ENCODE data around the gene MAP2K7. TPM values are rescaled to one million over a fixed set of nuclear protein-coding genes. Genes with fewer than 3 reads are reported as not detected.

Gene MAP2K7
- total RNA-seq, 2 donors from 2014 or later: 40.2 to 40.3 TPM

DNA sequence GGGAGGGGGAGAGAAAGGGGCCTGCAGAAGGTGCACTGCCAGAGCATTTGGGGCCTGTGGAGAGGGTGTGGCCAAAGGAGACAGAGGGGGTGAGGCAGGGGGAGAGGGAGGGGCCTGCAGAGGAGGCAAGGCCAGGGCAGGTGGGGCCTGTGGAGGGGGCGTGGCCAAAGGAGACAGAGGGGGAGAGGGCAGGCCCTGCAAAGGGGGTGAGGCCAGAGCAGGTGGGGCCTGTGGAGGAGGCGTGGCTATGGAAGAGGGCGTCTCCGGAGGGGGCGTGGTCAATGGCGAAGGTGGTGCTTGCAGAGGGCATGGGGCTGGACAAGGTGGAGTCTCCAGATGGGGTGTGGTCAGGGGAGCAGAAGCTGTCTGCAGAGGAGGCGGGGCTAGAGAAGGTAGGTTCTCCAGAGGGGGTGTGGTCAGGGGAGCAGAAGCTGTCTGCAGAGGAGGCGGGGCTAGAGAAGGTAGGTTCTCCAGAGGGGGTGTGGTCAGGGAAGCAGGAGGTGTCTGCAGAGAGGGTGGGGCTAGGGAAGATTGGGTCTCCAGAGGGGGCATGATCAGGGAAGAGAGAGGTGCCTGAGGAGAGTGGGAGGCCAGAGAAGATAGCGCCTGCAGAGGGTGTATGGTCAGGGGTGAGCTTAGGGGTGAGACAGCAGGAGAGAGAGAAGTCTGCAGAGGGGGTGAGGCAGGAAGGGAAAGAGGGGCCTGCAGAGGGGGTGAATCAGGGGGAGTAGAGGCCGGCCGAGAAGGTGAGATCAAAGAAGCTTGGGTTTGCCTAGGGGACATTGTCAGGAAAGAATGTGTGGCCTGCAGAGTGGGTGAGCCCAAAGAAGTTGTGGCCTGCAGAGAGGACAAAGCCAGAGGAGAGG, 32.9 kb upstream of the MAP2K7 start:
- peaks cover 37% of the 10 kb centered on the region for H3K27me3 Mint-ChIP-seq (ENCODE audit: low read depth)
- DNase-seq (peak; percentile 81 to 88), ATAC-seq (replicated peaks in 1 of 2) (peak; percentile 4 to 11)
- H3K9me3 Mint-ChIP-seq: no peaks in the 10 kb centered on the region
- peaks cover 40% of the 10 kb centered on the region for H3K4me1 Mint-ChIP-seq (ENCODE audit: low read depth)
- no peaks in the 10 kb centered on the region for H3K36me3 Mint-ChIP-seq (ENCODE audit: insufficient read depth in 2 of 2)
- no peak overlapping the region for H3K27ac Mint-ChIP-seq
- H3K4me3 Mint-ChIP-seq: peak overlapping the region; percentile 65 to 69

GRCh38 chr19:7871437-7872305, 32.0 kb upstream of the MAP2K7 start:
- peak; percentile 93 to 96 for DNase-seq
- Mint-ChIP-seq H3K9me3 (no peaks in the 10 kb centered on the region), H3K4me3 (peak overlapping the region; percentile 31 to 65), H3K4me1 (ENCODE audit: low read depth) (peaks cover 40% of the 10 kb centered on the region), H3K27ac (no peak overlapping the region), H3K36me3 (ENCODE audit: insufficient read depth in 2 of 2) (no peaks in the 10 kb centered on the region), H3K27me3 (ENCODE audit: low read depth) (peaks cover 36% of the 10 kb centered on the region)
- peak; percentile 8 to 11 for ATAC-seq (replicated peaks in 1 of 2)

- ATAC-seq (replicated peaks in 1 of 2) (no peak), DNase-seq (no peak)
- Mint-ChIP-seq H3K36me3 (ENCODE audit: insufficient read depth in 2 of 2) (no peaks in the 10 kb centered on the region), H3K27me3 (ENCODE audit: low read depth) (peaks cover 27% of the 10 kb centered on the region), H3K4me1 (ENCODE audit: low read depth) (peaks cover 40% of the 10 kb centered on the region), H3K4me3 (peak overlapping the region; percentile 44 to 65), H3K27ac (no peak overlapping the region), H3K9me3 (no peaks in the 10 kb centered on the region)
Observed at GRCh38 chr19:7872306-7873204, 31.1 kb upstream of the MAP2K7 start.

DNA sequence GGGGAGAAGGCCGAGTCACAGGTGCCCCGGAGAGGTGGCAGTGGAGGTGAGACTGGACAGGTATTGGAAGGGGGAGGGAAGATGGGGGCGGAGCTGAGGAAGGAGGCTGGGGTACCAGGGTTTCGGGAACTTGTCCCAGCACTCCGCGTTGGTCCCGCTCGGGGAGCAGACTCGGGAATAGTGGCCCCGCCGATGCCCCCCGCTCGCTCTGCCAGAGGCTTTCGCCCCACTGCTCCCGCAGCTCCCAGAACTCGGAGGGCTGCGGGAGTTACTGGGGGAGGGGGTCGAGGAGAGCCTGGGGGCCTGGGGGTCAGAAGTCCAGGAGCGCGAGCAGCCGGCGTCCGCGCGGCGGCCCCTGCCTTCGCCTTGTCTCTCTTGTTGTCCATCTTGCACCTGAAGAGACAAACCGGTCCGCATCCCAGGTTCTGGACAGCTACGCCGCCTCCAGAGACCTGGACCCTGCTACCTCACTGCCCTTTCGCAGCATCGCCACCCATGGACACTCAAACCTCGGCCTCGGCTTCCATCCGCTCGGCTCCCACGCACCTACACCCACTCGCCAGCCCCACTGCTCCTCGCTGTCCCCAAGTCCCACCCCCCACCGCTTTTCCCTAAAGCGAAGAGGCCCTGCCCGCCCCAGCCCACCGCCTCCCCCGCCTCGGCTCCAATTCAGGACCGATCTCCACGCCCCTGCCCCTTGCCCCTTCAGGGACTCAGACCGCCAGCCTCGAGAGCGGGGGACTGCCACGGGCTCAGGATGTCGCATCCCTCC, 30.2 kb upstream of the MAP2K7 start:
- no peak for DNase-seq
- peaks cover 38% of the 10 kb centered on the region for H3K4me1 Mint-ChIP-seq (ENCODE audit: low read depth)
- ATAC-seq (replicated peaks in 1 of 2): no peak
- peaks cover 24% of the 10 kb centered on the region for H3K27me3 Mint-ChIP-seq (ENCODE audit: low read depth)
- H3K9me3 Mint-ChIP-seq: no peaks in the 10 kb centered on the region
- H3K36me3 Mint-ChIP-seq (ENCODE audit: insufficient read depth in 2 of 2): no peaks in the 10 kb centered on the region
- peak overlapping the region; percentile 81 to 85 for H3K4me3 Mint-ChIP-seq
- H3K27ac Mint-ChIP-seq: no peak overlapping the region

- DNase-seq (peak; percentile 38 to 54), ATAC-seq (replicated peaks in 1 of 2) (peak in 1 of 2 donors; percentile 13)
- Mint-ChIP-seq H3K9me3 (no peaks in the 10 kb centered on the region), H3K27ac (no peak within 1 kb of the TSS), H3K36me3 (ENCODE audit: insufficient read depth in 2 of 2) (no peaks in the 10 kb centered on the region), H3K4me3 (peak within 1 kb of the TSS; percentile 81 to 85), H3K4me1 (ENCODE audit: low read depth) (peaks cover 32% of the 10 kb centered on the region), H3K27me3 (ENCODE audit: low read depth) (peaks cover 24% of the 10 kb centered on the region)
Observed at GRCh38 chr19:7874076-7874896, 29.4 kb upstream of the MAP2K7 start, which contains the start of gene PRR36. TSS of gene PRR36 (minus strand) at chr19:7874390. CDS start at chr19:7873689, 701 bp downstream.

DNA sequence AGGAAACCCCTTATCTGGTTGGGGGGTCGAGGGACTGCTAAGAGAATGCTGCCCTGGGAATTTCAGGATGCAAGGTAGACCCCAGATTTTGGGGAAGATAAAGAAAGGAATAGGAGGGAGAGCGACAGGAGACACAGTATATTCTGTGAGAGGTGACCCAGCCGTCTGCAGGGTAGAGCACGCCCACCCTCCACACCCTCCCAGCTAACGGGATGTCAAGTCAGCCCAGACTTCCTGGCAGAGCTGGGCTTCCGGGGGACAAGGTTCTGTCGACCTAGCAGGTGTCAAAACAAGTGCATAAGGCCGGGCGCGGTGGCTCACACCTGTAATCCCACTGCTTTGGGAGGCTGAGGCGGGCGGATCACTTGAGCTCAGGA, 28.8 kb upstream of the MAP2K7 start:
- peaks cover 31% of the 10 kb centered on the region for H3K4me1 Mint-ChIP-seq (ENCODE audit: low read depth)
- H3K27ac Mint-ChIP-seq: no peak overlapping the region
- DNase-seq (no peak), ATAC-seq (replicated peaks in 1 of 2) (no peak)
- peak overlapping the region; percentile 67 to 77 for H3K4me3 Mint-ChIP-seq
- no peaks in the 10 kb centered on the region for H3K9me3 Mint-ChIP-seq
- H3K27me3 Mint-ChIP-seq (ENCODE audit: low read depth): peaks cover 24% of the 10 kb centered on the region
- H3K36me3 Mint-ChIP-seq (ENCODE audit: insufficient read depth in 2 of 2): no peaks in the 10 kb centered on the region

- Mint-ChIP-seq H3K27me3 (ENCODE audit: low read depth) (peaks cover 11% of the 10 kb centered on the region), H3K4me3 (no peak overlapping the region), H3K9me3 (peaks cover 0 to 3% of the 10 kb centered on the region in 2 donors), H3K4me1 (ENCODE audit: low read depth) (peaks cover 9% of the 10 kb centered on the region), H3K27ac (no peak overlapping the region), H3K36me3 (ENCODE audit: insufficient read depth in 2 of 2) (no peaks in the 10 kb centered on the region)
- ATAC-seq (replicated peaks in 1 of 2) (no peak), DNase-seq (no peak)
Observed at GRCh38 chr19:7877249-7877836, 26.3 kb upstream of the MAP2K7 start.

- Mint-ChIP-seq H3K27ac (no peak overlapping the region), H3K27me3 (ENCODE audit: low read depth) (no peaks in the 10 kb centered on the region), H3K9me3 (peaks cover 0 to 3% of the 10 kb centered on the region in 2 donors), H3K36me3 (ENCODE audit: insufficient read depth in 2 of 2) (no peaks in the 10 kb centered on the region), H3K4me3 (no peak overlapping the region), H3K4me1 (ENCODE audit: low read depth) (peaks cover 4% of the 10 kb centered on the region)
- DNase-seq: no peak
- peak; percentile 27 to 68 for ATAC-seq (replicated peaks in 1 of 2)
Observed at GRCh38 chr19:7879111-7879807, 24.4 kb upstream of the MAP2K7 start.

DNA sequence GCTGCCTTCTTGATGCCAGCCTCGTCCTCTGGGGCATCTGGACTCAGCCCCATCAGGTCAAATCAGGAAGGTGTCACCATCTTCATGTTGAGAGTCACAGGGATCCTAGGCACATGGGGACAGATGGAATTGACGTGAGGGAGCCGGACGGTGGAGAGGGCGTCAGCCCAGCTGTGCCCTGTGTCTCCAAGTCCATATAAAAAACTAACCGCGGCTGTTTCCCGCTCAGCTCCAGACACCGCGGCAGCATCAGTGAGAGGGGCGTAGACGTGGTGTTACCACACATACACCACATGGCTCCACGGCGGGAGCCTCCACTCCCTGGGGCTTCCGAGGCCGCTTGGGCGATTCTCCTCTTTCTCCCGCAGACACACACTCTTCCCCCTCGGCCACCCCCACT, 23.8 kb upstream of the MAP2K7 start:
- Mint-ChIP-seq H3K9me3 (peaks cover 0 to 3% of the 10 kb centered on the region in 2 donors), H3K27me3 (ENCODE audit: low read depth) (no peaks in the 10 kb centered on the region), H3K27ac (no peak overlapping the region), H3K36me3 (ENCODE audit: insufficient read depth in 2 of 2) (no peaks in the 10 kb centered on the region), H3K4me3 (no peak overlapping the region), H3K4me1 (ENCODE audit: low read depth) (peaks cover under 1% of the 10 kb centered on the region)
- ATAC-seq (replicated peaks in 1 of 2) (peak; percentile 48 to 75), DNase-seq (no peak)

DNA sequence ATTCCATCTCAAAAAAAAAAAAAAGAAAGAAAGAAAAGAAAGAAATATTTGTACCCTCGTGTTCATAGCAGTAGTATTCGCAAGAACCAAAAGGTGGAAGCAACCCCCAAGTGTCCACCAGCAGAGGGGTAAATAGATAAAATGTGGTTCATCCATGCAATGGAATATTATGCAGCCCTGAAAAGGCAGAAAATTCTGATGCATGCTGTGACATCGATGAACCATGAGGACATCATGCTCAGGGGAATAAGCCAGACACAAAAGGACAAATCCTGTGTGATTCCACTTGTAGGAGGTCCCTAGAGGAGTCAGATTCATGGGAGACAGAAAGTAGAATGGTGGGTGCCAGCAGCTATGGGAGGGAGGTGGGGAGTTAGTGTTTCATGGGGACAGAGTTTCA, 21.8 kb upstream of the MAP2K7 start:
- Mint-ChIP-seq H3K27me3 (ENCODE audit: low read depth) (no peaks in the 10 kb centered on the region), H3K27ac (no peak overlapping the region), H3K9me3 (peaks cover 0 to 3% of the 10 kb centered on the region in 2 donors), H3K4me3 (no peak overlapping the region), H3K36me3 (ENCODE audit: insufficient read depth in 2 of 2) (no peaks in the 10 kb centered on the region), H3K4me1 (ENCODE audit: low read depth) (no peaks in the 10 kb centered on the region)
- ATAC-seq (replicated peaks in 1 of 2): no peak
- DNase-seq: no peak

- Mint-ChIP-seq H3K9me3 (peaks cover 0 to 3% of the 10 kb centered on the region in 2 donors), H3K4me1 (ENCODE audit: low read depth) (no peaks in the 10 kb centered on the region), H3K27me3 (ENCODE audit: low read depth) (no peaks in the 10 kb centered on the region), H3K36me3 (ENCODE audit: insufficient read depth in 2 of 2) (no peaks in the 10 kb centered on the region), H3K4me3 (no peak overlapping the region), H3K27ac (no peak overlapping the region)
- DNase-seq (no peak), ATAC-seq (replicated peaks in 1 of 2) (no peak)
Observed at GRCh38 chr19:7883105-7883504, 20.6 kb upstream of the MAP2K7 start.
